Measurements from ENCODE around the gene GPR151.
A peak's percentile ranks its signal among the peaks of the same experiment; 100 is the strongest.
"Not testable (repeated sequence)": the region's sequence is repeated elsewhere in the genome, so short reads cannot be mapped to it uniquely, and the experiment has no call there.

Gene GPR151
- 0 reads per million in 3 experiments for total RNA-seq

GRCh38 chr5:146516151-146516475 lies at the start of gene GPR151:
Gene GPR151, minus strand, starts transcription at chr5:146516190. Its CDS starts 77 bp downstream, at chr5:146516113.
- no peak for DNase-seq

GRCh38 chr5:146564007-146564762 lies 48.2 kb upstream of the GPR151 start:
- DNase-seq: no peak

- DNase-seq: no peak
Observed at GRCh38 chr5:146562461-146562860, 46.5 kb upstream of the GPR151 start.

GRCh38 chr5:146561711-146562110 lies 45.7 kb upstream of the GPR151 start:
- no peak for DNase-seq

- no peak for DNase-seq
Observed at GRCh38 chr5:146560205-146560812, 44.3 kb upstream of the GPR151 start.

GRCh38 chr5:146556884-146557283 lies 40.9 kb upstream of the GPR151 start:
- DNase-seq: not testable (repeated sequence)

- no peak for DNase-seq
Observed at GRCh38 chr5:146553446-146553845, 37.5 kb upstream of the GPR151 start.

- no peak for DNase-seq
Observed at GRCh38 chr5:146549615-146550014, 33.6 kb upstream of the GPR151 start.

GRCh38 chr5:146548781-146549449 lies 32.9 kb upstream of the GPR151 start:
- DNase-seq: no peak

- DNase-seq: no peak
Observed at GRCh38 chr5:146544232-146544631, 28.2 kb upstream of the GPR151 start.

- peak; percentile 45 for DNase-seq
Observed at GRCh38 chr5:146541958-146542849, 26.2 kb upstream of the GPR151 start.

- no peak for DNase-seq
Observed at GRCh38 chr5:146540414-146540813, 24.4 kb upstream of the GPR151 start.

- no peak for DNase-seq
Observed at GRCh38 chr5:146539973-146540372, 24.0 kb upstream of the GPR151 start.

GRCh38 chr5:146538432-146538831 lies 22.4 kb upstream of the GPR151 start:
- DNase-seq: no peak

- DNase-seq: no peak
Observed at GRCh38 chr5:146533882-146534281, 17.9 kb upstream of the GPR151 start.

GRCh38 chr5:146533260-146533857 lies 17.4 kb upstream of the GPR151 start:
- DNase-seq: peak; percentile 43

- no peak for DNase-seq
Observed at GRCh38 chr5:146529984-146530383, 14.0 kb upstream of the GPR151 start.

GRCh38 chr5:146528236-146528635 lies 12.2 kb upstream of the GPR151 start:
- no peak for DNase-seq

GRCh38 chr5:146527785-146528184 lies 11.8 kb upstream of the GPR151 start:
- DNase-seq: no peak

- no peak for DNase-seq
Observed at GRCh38 chr5:146523698-146524097, 7.7 kb upstream of the GPR151 start.

- no peak for DNase-seq
Observed at GRCh38 chr5:146521403-146522106, 5.6 kb upstream of the GPR151 start.

GRCh38 chr5:146520731-146521130 lies 4.7 kb upstream of the GPR151 start:
- no peak for DNase-seq
